IPS-18a (cell line): ENCODE data around the gene SLC1A5.

Experiments
- H3K27ac ChIP-seq: one replicate; pipeline ENCODE4 v1.5.1; 2013; ENCODE audit warnings: low read length
- H3K27me3 ChIP-seq: one replicate; pipeline ENCODE4 v1.6.1; 2013; ENCODE audit warnings: mild to moderate bottlenecking, low read length; ENCODE audit not compliant: control insufficient read depth, insufficient read depth
- H3K36me3 ChIP-seq: one replicate; pipeline ENCODE4 v1.6.1; 2013; ENCODE audit warnings: low read depth, low read length; ENCODE audit not compliant: control insufficient read depth
- H3K4me1 ChIP-seq: one replicate; pipeline ENCODE4 v1.6.1; 2013; ENCODE audit warnings: low read depth, low read length; ENCODE audit not compliant: control insufficient read depth
- H3K4me3 ChIP-seq: one replicate; pipeline ENCODE4 v1.5.1; 2013; ENCODE audit warnings: low read length
- H3K9ac ChIP-seq: one replicate; pipeline ENCODE4 v1.6.1; 2013; ENCODE audit warnings: mild to moderate bottlenecking, low read length, moderate library complexity
- H3K9me3 ChIP-seq: one replicate; pipeline ENCODE4 v1.6.1; 2013; ENCODE audit warnings: low read depth, low read length; ENCODE audit not compliant: control insufficient read depth

Gene SLC1A5

DNA sequence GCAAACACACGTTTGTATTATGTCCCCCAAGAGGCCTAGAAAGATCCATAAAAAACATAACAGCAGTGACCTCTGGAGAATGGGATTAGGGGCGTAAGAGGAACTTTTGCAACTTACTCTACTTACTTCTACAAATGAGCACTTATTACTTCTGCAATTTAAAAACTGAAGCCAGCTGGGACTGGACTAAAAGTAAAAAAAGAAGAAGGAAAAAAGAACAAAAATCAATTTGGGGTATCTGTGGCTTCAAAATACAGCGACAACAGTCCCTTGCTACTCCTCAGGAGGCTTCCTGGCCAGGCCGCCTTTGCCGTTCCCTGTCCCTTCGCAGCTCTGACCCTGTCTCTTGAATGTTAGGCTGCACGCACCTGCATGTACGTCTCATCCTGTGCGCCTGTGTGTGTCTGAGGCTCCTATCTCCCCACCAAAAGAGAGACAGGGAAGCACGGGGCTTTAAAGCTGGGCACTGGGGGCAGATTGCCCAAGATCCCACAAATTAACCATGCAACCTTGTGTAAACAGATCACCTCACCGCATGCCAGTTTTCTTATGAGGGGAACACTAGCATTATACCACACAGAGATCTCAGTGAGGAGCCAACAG, 54.6 kb downstream of the SLC1A5 start:
- H3K9me3 ChIP-seq: no peaks in the 10 kb centered on the region
- no peak overlapping the region for H3K9ac ChIP-seq
- peaks cover 76% of the 10 kb centered on the region for H3K36me3 ChIP-seq
- no peaks in the 10 kb centered on the region for H3K4me1 ChIP-seq
- no peak overlapping the region for H3K27ac ChIP-seq
- H3K27me3 ChIP-seq: no peaks in the 10 kb centered on the region
- H3K4me3 ChIP-seq: no peak overlapping the region

DNA sequence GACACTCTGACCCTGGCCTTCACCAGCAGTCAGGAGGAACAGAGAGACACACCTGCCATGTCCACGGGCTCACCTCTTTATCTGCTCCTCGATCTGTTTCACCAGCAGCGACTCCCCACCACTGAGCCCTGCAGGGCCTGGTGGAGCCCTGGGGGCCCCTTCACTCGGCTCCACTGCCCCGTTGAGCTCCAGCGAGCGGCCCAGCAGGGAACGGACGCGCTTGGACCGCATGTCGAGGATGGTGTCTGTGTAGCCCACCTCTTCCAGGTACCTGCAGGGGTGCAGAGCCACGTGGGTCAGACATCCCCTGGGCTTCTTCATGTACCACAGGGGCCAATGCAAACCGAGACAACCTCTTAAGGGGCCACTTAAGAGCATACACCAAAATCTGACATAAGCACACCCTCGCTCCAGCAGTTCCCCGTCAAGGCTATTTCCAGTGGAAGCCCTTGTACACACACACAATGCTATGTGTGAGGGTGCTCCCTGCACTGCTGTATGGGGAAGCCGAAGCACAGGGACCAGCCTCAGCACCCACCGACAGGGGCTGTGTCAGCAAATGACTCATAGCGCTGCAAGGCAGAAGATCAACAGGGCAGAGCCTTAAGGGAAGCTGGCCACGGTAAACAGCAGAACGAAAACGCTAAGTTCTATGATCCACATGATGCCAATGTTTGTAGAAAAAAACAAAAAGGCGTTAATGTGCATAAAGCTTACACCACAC, 55.3 kb downstream of the SLC1A5 start:
- Histone ChIP-seq H3K9ac (no peak overlapping the region), H3K27ac (no peak overlapping the region), H3K9me3 (no peaks in the 10 kb centered on the region), H3K36me3 (peaks cover 74% of the 10 kb centered on the region), H3K4me1 (no peaks in the 10 kb centered on the region), H3K27me3 (no peaks in the 10 kb centered on the region), H3K4me3 (no peak overlapping the region)

DNA sequence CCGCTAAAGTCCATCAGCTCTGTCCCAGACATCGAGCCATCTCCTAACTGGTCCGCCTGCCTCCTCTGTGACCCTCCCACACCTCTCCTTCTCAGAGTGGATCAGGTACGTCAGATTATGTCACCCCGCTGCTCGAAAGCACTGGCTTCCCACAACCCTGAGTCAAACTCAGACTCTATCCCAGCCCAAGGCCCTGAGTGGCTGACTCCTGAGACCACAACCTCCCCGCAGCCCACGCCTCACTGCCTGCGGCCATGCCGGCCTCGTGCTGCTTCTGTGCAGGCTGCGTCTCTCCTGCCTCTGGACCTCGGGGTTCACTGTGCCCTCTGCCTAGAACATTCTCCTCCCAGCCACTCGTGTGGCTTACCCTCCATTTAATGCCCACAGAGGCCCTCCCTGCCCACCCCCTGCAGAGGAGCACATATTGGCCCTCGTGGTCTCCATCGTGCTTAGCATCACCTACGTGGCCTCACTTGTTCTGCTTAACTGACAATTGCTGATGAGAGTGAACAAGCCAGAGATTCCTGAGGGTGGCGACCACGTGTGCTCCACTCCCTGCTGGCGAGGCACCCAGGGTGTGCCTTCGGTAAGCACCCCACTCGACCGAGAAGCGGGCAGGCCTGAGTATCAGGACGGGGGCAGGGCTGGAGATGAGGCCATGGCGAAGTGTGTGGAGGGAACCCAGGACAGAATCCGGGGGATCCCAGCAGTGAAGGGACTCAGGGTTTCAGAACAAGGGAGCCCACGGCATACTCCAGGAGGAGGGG, 56.0 kb downstream of the SLC1A5 start:
- Histone ChIP-seq H3K27me3 (no peaks in the 10 kb centered on the region), H3K4me3 (no peak overlapping the region), H3K9me3 (no peaks in the 10 kb centered on the region), H3K4me1 (no peaks in the 10 kb centered on the region), H3K9ac (no peak overlapping the region), H3K36me3 (peaks cover 75% of the 10 kb centered on the region), H3K27ac (no peak overlapping the region)

DNA sequence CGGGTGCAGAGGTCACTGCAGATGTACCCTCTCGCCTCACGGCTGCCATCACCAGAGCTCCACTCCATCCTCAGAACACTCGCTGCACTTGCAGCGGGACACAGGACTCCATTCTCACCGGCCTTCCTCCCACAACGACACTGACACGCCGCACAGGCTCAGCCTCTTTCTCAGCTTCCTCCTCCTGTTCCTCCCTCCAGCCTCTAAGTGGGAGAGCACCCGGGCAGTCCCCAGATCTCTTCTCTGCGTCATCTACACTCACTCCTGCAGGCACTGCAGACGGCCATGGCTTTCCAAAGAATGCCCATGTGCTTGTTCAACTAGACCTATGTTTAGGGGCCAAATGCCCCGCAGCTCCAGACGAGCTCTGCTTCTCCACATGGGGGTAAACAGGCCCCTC, 56.8 kb downstream of the SLC1A5 start:
- Histone ChIP-seq H3K9me3 (no peaks in the 10 kb centered on the region), H3K4me1 (no peaks in the 10 kb centered on the region), H3K27ac (no peak overlapping the region), H3K9ac (no peak overlapping the region), H3K4me3 (no peak overlapping the region), H3K36me3 (peaks cover 76% of the 10 kb centered on the region), H3K27me3 (no peaks in the 10 kb centered on the region)

DNA sequence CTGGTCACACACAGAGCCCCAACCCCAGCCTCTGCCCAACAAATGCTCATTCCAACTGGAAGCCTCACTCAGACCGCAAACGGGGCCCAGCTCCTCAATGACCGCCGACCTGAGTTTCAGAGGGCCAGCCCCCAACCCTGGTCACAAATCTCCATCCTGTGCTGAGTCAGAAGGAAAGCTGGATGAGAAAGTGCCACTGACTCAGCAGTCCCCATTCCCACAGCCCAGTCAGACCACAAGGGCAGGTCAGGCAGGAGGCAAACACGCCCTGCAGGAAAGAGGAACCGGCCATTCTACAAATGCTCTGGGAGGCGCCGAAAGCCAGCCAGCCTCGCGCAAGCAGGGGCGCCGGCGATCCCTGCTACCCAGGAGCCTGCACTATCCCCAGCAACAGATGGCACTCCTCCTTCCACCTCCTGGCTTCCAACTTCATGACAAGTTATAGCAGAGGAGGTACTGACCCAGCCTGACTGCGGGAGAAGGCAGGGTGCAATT, 57.3 kb downstream of the SLC1A5 start:
- H3K27ac ChIP-seq: no peak overlapping the region
- no peaks in the 10 kb centered on the region for H3K9me3 ChIP-seq
- H3K27me3 ChIP-seq: no peaks in the 10 kb centered on the region
- H3K4me3 ChIP-seq: no peak overlapping the region
- H3K36me3 ChIP-seq: peaks cover 77% of the 10 kb centered on the region
- H3K9ac ChIP-seq: no peak overlapping the region
- no peaks in the 10 kb centered on the region for H3K4me1 ChIP-seq

DNA sequence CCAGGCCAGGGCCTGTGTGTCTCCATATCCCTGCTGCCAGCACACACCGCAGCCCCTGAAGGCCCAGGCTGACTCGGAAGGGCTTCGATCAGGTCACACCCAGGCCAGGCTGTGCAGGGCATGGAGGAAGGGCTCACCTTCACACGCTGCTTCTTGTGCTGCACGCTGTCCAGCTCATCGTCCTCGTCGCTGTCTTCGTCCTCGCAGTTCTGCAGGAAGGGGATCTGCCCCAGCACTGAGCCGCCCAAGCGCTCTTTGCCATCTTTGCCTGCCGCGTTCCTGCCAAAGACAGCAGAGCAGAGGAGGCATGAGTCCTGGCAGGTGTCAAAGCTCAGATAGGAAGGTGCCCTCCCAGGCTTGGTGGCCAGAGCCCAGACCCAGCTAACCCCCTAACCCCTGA, 57.8 kb downstream of the SLC1A5 start:
- no peak overlapping the region for H3K27ac ChIP-seq
- H3K27me3 ChIP-seq: no peaks in the 10 kb centered on the region
- H3K9ac ChIP-seq: no peak overlapping the region
- no peak overlapping the region for H3K4me3 ChIP-seq
- no peaks in the 10 kb centered on the region for H3K9me3 ChIP-seq
- H3K36me3 ChIP-seq: peaks cover 82% of the 10 kb centered on the region
- H3K4me1 ChIP-seq: no peaks in the 10 kb centered on the region

DNA sequence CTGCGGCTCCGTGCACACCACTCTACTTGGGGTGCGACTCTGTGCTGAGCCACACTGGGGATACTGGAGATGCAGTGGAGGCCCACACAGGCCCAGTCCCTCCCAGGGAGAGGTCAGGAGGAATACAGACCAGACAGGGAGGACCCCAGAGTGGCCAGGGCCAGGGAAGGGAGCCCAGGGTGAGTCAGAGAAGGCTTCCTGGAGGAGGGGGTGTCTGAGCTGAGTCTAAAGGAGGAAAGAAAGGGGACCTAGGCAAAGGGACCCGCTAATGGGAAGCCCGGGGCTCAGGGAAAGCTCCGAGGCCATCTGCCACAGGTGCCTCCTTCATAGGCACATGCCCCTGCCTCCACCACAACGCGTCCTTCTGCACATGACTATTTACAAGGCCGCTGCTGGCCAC, 58.2 kb downstream of the SLC1A5 start:
- H3K9me3 ChIP-seq: no peaks in the 10 kb centered on the region
- H3K36me3 ChIP-seq: peaks cover 83% of the 10 kb centered on the region
- H3K4me1 ChIP-seq: no peaks in the 10 kb centered on the region
- H3K27ac ChIP-seq: no peak overlapping the region
- no peak overlapping the region for H3K9ac ChIP-seq
- H3K27me3 ChIP-seq: no peaks in the 10 kb centered on the region
- H3K4me3 ChIP-seq: no peak overlapping the region

DNA sequence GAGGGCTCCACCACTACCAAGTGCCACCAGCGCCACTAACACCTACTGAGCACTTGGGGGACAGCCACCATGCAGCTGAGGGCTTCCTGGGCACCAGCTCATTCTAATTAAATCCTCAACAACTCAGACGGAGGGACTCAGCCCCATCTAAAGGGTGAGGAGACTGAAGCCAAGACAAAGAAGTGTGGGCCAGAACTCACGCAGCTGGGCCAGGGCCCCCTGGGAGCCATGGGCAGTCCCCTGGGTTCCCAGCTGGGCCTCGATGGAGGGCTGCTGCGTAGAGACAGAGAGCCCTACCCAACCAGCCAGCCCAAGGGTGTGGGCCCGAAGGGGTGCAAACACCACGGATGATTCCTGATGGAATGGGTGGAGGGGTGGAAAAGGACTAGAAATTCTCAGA, 58.7 kb downstream of the SLC1A5 start:
- Histone ChIP-seq H3K36me3 (peaks cover 85% of the 10 kb centered on the region), H3K27me3 (no peaks in the 10 kb centered on the region), H3K9ac (no peak overlapping the region), H3K27ac (no peak overlapping the region), H3K9me3 (no peaks in the 10 kb centered on the region), H3K4me1 (no peaks in the 10 kb centered on the region), H3K4me3 (no peak overlapping the region)

DNA sequence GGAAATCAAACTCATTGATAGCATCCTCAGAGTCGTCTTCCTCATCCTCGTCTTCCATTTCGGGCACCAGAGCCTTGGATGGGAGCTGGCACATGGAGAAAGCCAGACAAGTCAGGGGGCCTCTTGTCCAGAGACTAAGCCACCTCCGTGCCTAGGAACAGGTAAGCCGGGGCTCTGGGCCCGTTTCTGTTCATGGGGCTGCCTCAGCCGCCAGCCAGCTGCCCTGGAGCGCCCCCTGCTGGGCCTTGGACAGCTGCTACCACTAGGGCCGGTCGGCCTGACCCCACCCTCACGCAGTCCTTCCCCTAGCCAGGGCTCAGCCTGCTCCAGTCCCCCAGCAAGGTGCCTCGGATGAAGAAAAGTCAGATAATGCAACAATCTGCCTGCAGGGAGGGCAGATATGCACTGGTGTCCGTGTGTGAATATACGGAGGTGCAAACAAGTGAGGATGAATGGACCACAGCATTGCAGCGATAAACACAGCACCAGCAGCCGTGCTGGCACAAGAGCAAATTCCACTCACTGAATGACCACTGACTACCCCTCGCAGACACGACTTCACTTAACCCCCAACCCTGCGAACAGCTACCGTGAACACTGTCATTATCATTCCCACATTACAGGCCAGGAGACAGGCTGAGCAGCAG, 59.6 kb downstream of the SLC1A5 start:
- no peak overlapping the region for H3K27ac ChIP-seq
- H3K4me3 ChIP-seq: no peak overlapping the region
- H3K9me3 ChIP-seq: no peaks in the 10 kb centered on the region
- no peaks in the 10 kb centered on the region for H3K27me3 ChIP-seq
- H3K4me1 ChIP-seq: no peaks in the 10 kb centered on the region
- H3K9ac ChIP-seq: no peak overlapping the region
- H3K36me3 ChIP-seq: peaks cover 82% of the 10 kb centered on the region

DNA sequence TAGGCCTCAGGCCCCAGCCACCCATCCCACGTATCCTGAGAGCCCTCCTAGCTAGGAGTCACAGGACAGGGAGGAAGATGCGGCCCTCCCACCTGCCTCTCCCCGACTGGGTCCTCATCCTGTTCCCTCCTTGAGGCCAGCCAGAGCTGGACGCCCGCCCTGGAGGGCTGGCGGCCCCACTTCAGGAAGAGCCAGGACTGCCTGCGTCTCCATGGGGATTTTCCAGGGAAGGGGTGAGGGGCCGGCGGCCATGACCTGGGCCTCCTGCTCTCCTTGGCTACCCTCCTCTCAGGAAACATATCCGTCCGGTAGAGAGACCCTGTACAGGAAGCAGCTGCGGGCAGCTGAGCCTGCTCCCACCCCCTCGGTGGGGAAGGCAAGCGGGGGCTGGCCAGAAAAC, 60.2 kb downstream of the SLC1A5 start:
- Histone ChIP-seq H3K9me3 (no peaks in the 10 kb centered on the region), H3K9ac (no peak overlapping the region), H3K36me3 (peaks cover 82% of the 10 kb centered on the region), H3K4me1 (no peaks in the 10 kb centered on the region), H3K4me3 (no peak overlapping the region), H3K27me3 (no peaks in the 10 kb centered on the region), H3K27ac (no peak overlapping the region)

DNA sequence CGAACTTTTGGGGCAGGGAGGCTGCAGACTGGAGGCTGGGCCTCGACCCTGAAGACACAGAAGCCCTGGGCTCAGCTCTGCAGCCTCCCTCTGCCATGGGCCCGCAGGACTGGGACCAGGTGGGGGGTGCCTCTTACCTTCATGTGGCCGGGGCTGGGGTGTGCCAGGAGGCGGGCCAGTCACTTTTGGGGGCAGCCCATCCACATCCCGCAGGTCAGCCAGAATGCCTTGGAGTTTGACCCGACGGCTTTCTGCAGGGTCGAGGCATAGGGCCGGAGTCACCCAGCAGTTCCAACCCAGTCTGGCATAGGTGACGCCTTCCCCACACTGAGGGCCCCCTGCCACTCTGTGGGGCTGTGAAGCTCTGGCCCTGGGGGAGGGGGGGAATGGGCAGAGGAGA, 60.6 kb downstream of the SLC1A5 start:
- no peaks in the 10 kb centered on the region for H3K4me1 ChIP-seq
- H3K4me3 ChIP-seq: no peak overlapping the region
- H3K27me3 ChIP-seq: no peaks in the 10 kb centered on the region
- H3K9ac ChIP-seq: no peak overlapping the region
- no peak overlapping the region for H3K27ac ChIP-seq
- peaks cover 82% of the 10 kb centered on the region for H3K36me3 ChIP-seq
- H3K9me3 ChIP-seq: no peaks in the 10 kb centered on the region
